Measurements from ENCODE around the gene IFNGR2.

DNA sequence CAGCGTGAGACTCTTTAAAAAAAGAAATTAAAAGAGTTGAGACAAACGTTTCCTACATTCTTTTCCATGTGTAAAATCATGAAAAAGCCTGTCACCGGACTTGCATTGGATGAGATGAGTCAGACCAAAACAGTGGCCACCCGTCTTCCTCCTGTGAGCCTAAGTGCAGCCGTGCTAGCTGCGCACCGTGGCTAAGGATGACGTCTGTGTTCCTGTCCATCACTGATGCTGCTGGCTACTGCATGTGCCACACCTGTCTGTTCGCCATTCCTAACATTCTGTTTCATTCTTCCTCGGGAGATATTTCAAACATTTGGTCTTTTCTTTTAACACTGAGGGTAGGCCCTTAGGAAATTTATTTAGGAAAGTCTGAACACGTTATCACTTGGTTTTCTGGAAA lies 47.2 kb upstream of the IFNGR2 start:
- TF ChIP-seq EZH2 (IDR thresholded peaks at IDR 0.05; ENCODE audit: borderline replicate concordance, insufficient read depth, low read depth, low read length, poor library complexity, severe bottlenecking), result no peak
- TF ChIP-seq, protein P1, sequence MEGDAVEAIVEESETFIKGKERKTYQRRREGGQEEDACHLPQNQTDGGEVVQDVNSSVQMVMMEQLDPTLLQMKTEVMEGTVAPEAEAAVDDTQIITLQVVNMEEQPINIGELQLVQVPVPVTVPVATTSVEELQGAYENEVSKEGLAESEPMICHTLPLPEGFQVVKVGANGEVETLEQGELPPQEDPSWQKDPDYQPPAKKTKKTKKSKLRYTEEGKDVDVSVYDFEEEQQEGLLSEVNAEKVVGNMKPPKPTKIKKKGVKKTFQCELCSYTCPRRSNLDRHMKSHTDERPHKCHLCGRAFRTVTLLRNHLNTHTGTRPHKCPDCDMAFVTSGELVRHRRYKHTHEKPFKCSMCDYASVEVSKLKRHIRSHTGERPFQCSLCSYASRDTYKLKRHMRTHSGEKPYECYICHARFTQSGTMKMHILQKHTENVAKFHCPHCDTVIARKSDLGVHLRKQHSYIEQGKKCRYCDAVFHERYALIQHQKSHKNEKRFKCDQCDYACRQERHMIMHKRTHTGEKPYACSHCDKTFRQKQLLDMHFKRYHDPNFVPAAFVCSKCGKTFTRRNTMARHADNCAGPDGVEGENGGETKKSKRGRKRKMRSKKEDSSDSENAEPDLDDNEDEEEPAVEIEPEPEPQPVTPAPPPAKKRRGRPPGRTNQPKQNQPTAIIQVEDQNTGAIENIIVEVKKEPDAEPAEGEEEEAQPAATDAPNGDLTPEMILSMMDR (IDR thresholded peaks at IDR 0.05), result no peak

Measured in B cell (primary cell).